CD14-positive monocyte (primary cell): ENCODE results near the gene SLC39A1. TPM values are rescaled to one million over a fixed set of nuclear protein-coding genes. Genes with fewer than 3 reads are reported as not detected.
A peak's percentile ranks its signal among the peaks of the same experiment; 100 is the strongest.

Experiments used
- DNase-seq, 3 donors: peaks; one replicate each; pipeline ENCODE4 v3.0.0-alpha.2; 2011 to 2022
- H2AFZ ChIP-seq: 2 replicates; pipeline ENCODE4 v1.6.0; 2012; ENCODE audit warnings: mild to moderate bottlenecking, low read depth, low read length, inconsistent platforms; ENCODE audit not compliant: insufficient read depth, poor library complexity, severe bottlenecking
- H3K27ac ChIP-seq, 2 donors: 1 replicate in 1 of 2; 2 replicates in 1 of 2; pipeline ENCODE4 v1.5.1; 2012 to 2013; ENCODE audit warnings: low read length in 2 of 2, control low read depth in 1 of 2, inconsistent platforms in 1 of 2, low read depth in 1 of 2, mild to moderate bottlenecking in 1 of 2
- H3K27me3 ChIP-seq, 2 donors: one replicate each; pipeline versions ENCODE4 v1.6.0 to v1.6.1; 2011 to 2013; ENCODE audit warnings: low read length in 2 of 2; ENCODE audit not compliant: control insufficient read depth in 2 of 2, insufficient read depth in 2 of 2
- H3K36me3 ChIP-seq, 2 donors: replicated peaks in 1 of 2; 1 replicate in 1 of 2; 2 replicates in 1 of 2; pipeline versions ENCODE4 v1.5.1 to v1.6.1; 2012 to 2013; ENCODE audit warnings: low read length in 2 of 2, control low read depth in 1 of 2, inconsistent platforms in 1 of 2, mild to moderate bottlenecking in 1 of 2; ENCODE audit not compliant: insufficient read depth in 2 of 2, control insufficient read depth in 1 of 2
- H3K4me1 ChIP-seq, 2 donors: 1 replicate in 1 of 2; 2 replicates in 1 of 2; pipeline versions ENCODE4 v1.5.1 to v1.6.1; 2012 to 2013; ENCODE audit warnings: low read length in 2 of 2, control low read depth in 1 of 2, inconsistent platforms in 1 of 2, mild to moderate bottlenecking in 1 of 2, moderate library complexity in 1 of 2; ENCODE audit not compliant: insufficient read depth in 2 of 2, control insufficient read depth in 1 of 2
- H3K4me2 ChIP-seq: replicated peaks from 2 replicates; pipeline ENCODE3; 2012; ENCODE audit warnings: low read length, moderate library complexity, mild to moderate bottlenecking; ENCODE audit not compliant: poor library complexity, severe bottlenecking; ENCODE audit errors: extremely low read depth
- H3K4me3 ChIP-seq, 3 experiments: fragments of 200-600 bp in 1 of 3; sonication (generic) in 1 of 3; replicated peaks in 1 of 3; 1 replicate in 2 of 3; 2 replicates in 1 of 3; pipeline ENCODE4 v1.5.1; 2011 to 2013; ENCODE audit warnings: low read length in 3 of 3, mild to moderate bottlenecking in 3 of 3, control low read depth in 2 of 3, low read depth in 2 of 3, inconsistent platforms in 1 of 3, moderate library complexity in 1 of 3
- H3K79me2 ChIP-seq: 2 replicates; pipeline ENCODE4 v1.6.0; 2012; ENCODE audit warnings: mild to moderate bottlenecking, control low read depth, inconsistent platforms, low read length, moderate library complexity; ENCODE audit not compliant: insufficient read depth
- H3K9ac ChIP-seq: 2 replicates; pipeline ENCODE4 v1.6.0; 2017; ENCODE audit warnings: low read length, mild to moderate bottlenecking; ENCODE audit not compliant: insufficient read depth, poor library complexity, severe bottlenecking
- H3K9me3 ChIP-seq, 2 donors: replicated peaks in 1 of 2; 1 replicate in 1 of 2; 2 replicates in 1 of 2; pipeline versions ENCODE4 v1.5.1 to v1.6.1; 2012 to 2013; ENCODE audit warnings: low read length in 2 of 2, control low read depth in 1 of 2; ENCODE audit not compliant: control insufficient read depth in 1 of 2, insufficient read depth in 1 of 2
- H4K20me1 ChIP-seq: 2 replicates; pipeline ENCODE4 v1.6.0; 2012; ENCODE audit warnings: mild to moderate bottlenecking, low read length, control low read depth, moderate library complexity; ENCODE audit not compliant: insufficient read depth
- H3K27ac Mint-ChIP-seq, 7 donors: one replicate each; pipeline ENCODE4 v1.8.0; 2020; ENCODE audit warnings: mild to moderate bottlenecking in 7 of 7, mixed read lengths in 7 of 7, moderate library complexity in 6 of 7, inconsistent platforms in 2 of 7
- H3K27me3 Mint-ChIP-seq, 3 donors: one replicate each; pipeline ENCODE4 v1.8.0; 2021 to 2022; ENCODE audit warnings: low read depth in 3 of 3, mild to moderate bottlenecking in 3 of 3, mixed read lengths in 3 of 3, moderate library complexity in 3 of 3, inconsistent platforms in 1 of 3
- H3K36me3 Mint-ChIP-seq, 2 donors: one replicate each; pipeline ENCODE4 v1.8.0; 2020; ENCODE audit warnings: mixed read lengths in 2 of 2, inconsistent platforms in 1 of 2, mild to moderate bottlenecking in 1 of 2
- H3K4me1 Mint-ChIP-seq: one replicate; pipeline ENCODE4 v1.8.0; 2020; ENCODE audit warnings: mild to moderate bottlenecking, mixed read lengths
- H3K4me3 Mint-ChIP-seq, 2 donors: one replicate each; pipeline ENCODE4 v1.8.0; 2020; ENCODE audit warnings: mild to moderate bottlenecking in 2 of 2, mixed read lengths in 2 of 2, moderate library complexity in 1 of 2
- H3K9me3 Mint-ChIP-seq, 7 donors: one replicate each; pipeline ENCODE4 v1.8.0; 2020 to 2022; ENCODE audit warnings: mixed read lengths in 7 of 7, mild to moderate bottlenecking in 6 of 7, moderate library complexity in 6 of 7, inconsistent platforms in 2 of 7
- WGBS: methylation state at CpG from one replicate; pipeline ENCODE4 v1.1.5; 2013; ENCODE audit warnings: missing lambda C conversion rate; ENCODE audit not compliant: insufficient coverage; 5-methylcytosine and 5-hydroxymethylcytosine counted together
- intact Hi-C, 2 donors: fragments of 100-400 bp; cut with micrococcal nuclease; formaldehyde crosslinking; loops; one replicate each; pipeline versions ENCODE4 v1.15.0 to v1.15.1; 2023
- polyA plus RNA-seq, 3 donors: library from polyadenylated mRNA; depleted of rRNA in 1 of 3; unstranded in 2 of 3; stranded (reverse) in 1 of 3; fragments of 300-500 nt in 2 of 3; fragments of >200 nt in 1 of 3; fragmentation: Illumina TruSeq in 2 of 3; gene quantifications; 1 replicate in 2 of 3; 2 replicates in 1 of 3; pipeline ENCODE4 v1.2.3, GENCODE V29; 2012 to 2021
- TF ChIP-seq, protein P1 (sequence below): fragments of 200-600 bp; IDR thresholded peaks from one replicate; pipeline ENCODE4 v1.8.0; 2022; ENCODE audit warnings: antibody characterized with exemption, mild to moderate bottlenecking

SLC39A1 gene
- polyA plus RNA-seq, 3 donors, result 37.6 to 83.1 (median 82.1) TPM

- peak overlapping the region; percentile 83 for H3K9ac ChIP-seq
- TF ChIP-seq, protein P1, sequence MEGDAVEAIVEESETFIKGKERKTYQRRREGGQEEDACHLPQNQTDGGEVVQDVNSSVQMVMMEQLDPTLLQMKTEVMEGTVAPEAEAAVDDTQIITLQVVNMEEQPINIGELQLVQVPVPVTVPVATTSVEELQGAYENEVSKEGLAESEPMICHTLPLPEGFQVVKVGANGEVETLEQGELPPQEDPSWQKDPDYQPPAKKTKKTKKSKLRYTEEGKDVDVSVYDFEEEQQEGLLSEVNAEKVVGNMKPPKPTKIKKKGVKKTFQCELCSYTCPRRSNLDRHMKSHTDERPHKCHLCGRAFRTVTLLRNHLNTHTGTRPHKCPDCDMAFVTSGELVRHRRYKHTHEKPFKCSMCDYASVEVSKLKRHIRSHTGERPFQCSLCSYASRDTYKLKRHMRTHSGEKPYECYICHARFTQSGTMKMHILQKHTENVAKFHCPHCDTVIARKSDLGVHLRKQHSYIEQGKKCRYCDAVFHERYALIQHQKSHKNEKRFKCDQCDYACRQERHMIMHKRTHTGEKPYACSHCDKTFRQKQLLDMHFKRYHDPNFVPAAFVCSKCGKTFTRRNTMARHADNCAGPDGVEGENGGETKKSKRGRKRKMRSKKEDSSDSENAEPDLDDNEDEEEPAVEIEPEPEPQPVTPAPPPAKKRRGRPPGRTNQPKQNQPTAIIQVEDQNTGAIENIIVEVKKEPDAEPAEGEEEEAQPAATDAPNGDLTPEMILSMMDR, result no peak
- peak overlapping the region; percentile 90 to 97 (median 92) for H3K27ac Mint-ChIP-seq
- peaks cover 25 to 43% of the 10 kb centered on the region in 2 donors for H3K4me1 ChIP-seq
- H3K27ac ChIP-seq, result peak overlapping the region; percentile 53 to 85
- no peaks in the 10 kb centered on the region for H3K9me3 Mint-ChIP-seq
- H3K4me3 Mint-ChIP-seq, result peak overlapping the region; percentile 99
- intact Hi-C loops, result no loop called here
- peak overlapping the region; percentile 90 for H3K4me2 ChIP-seq
- peaks cover 0 to 4% (median 0%) of the 10 kb centered on the region in 3 donors for H3K27me3 Mint-ChIP-seq
- no peaks in the 10 kb centered on the region for H3K9me3 ChIP-seq
- peaks cover 53% of the 10 kb centered on the region for H3K4me1 Mint-ChIP-seq
- H3K36me3 Mint-ChIP-seq, result peaks cover 25 to 33% of the 10 kb centered on the region in 2 donors
- H3K4me3 ChIP-seq, result peak overlapping the region; percentile 75 to 95 (median 77)
- peaks cover 30% of the 10 kb centered on the region for H3K79me2 ChIP-seq
- H2AFZ ChIP-seq, result peak overlapping the region; percentile 89
- DNase-seq, result no peak
- WGBS, result 0% methylated on average over 7 of the region's 16 CpGs
- no peaks in the 10 kb centered on the region for H3K27me3 ChIP-seq
- peaks cover 6% of the 10 kb centered on the region for H4K20me1 ChIP-seq
- peaks cover 23 to 31% of the 10 kb centered on the region in 2 donors for H3K36me3 ChIP-seq
Measured at GRCh38 chr1:153976819-153977249, 13.5 kb upstream of the SLC39A1 start.

- WGBS, result 94% methylated on average over 5 of the region's 7 CpGs
- intact Hi-C loops, result no loop called here
- H3K27ac Mint-ChIP-seq, result peak overlapping the region in 3 of 7 donors; percentile 4 to 30 (median 9)
Measured at GRCh38 chr1:153973525-153973924, 10.2 kb upstream of the SLC39A1 start.

More at GRCh38 chr1:153973525-153973924, 10.2 kb upstream of the SLC39A1 start:
- H3K79me2 ChIP-seq, result peaks cover 26% of the 10 kb centered on the region
- no peaks in the 10 kb centered on the region for H3K9me3 ChIP-seq
- TF ChIP-seq, protein P1, result no peak
- peaks cover 25 to 33% of the 10 kb centered on the region in 2 donors for H3K36me3 Mint-ChIP-seq
- DNase-seq, result no peak
- H3K4me3 ChIP-seq, result no peak overlapping the region
- no peak overlapping the region for H3K4me3 Mint-ChIP-seq
- peaks cover 0 to 6% (median 2%) of the 10 kb centered on the region in 3 donors for H3K27me3 Mint-ChIP-seq
- peaks cover 48% of the 10 kb centered on the region for H3K4me1 Mint-ChIP-seq
- H3K4me1 ChIP-seq, result peaks cover 20 to 33% of the 10 kb centered on the region in 2 donors
- H3K4me2 ChIP-seq, result no peak overlapping the region
- peaks cover 23 to 31% of the 10 kb centered on the region in 2 donors for H3K36me3 ChIP-seq
- no peaks in the 10 kb centered on the region for H3K27me3 ChIP-seq
- peaks cover 6% of the 10 kb centered on the region for H4K20me1 ChIP-seq
- no peaks in the 10 kb centered on the region for H3K9me3 Mint-ChIP-seq
- no peak overlapping the region for H3K9ac ChIP-seq
- H2AFZ ChIP-seq, result no peak overlapping the region
- no peak overlapping the region for H3K27ac ChIP-seq
